ENCODE measurements around the gene MEPE.
"Not testable (repeated sequence)": the region's sequence is repeated elsewhere in the genome, so short reads cannot be mapped to it uniquely, and the experiment has no call there.

The MEPE gene

GRCh38 chr4:87886083-87886482 is 53.3 kb downstream of the MEPE start:
- no peaks in the 10 kb centered on the region for H3K9me3 Mint-ChIP-seq (ENCODE audit: low read depth)
- H3K36me3 Mint-ChIP-seq, result no peaks in the 10 kb centered on the region
- no peaks in the 10 kb centered on the region for H3K4me1 Mint-ChIP-seq (ENCODE audit: low read depth)
- H3K27me3 Mint-ChIP-seq, result peaks cover 8% of the 10 kb centered on the region
- no peak overlapping the region for H3K27ac Mint-ChIP-seq
- H3K4me3 Mint-ChIP-seq, result no peak overlapping the region

GRCh38 chr4:87890753-87891152 is 58.0 kb downstream of the MEPE start:
- H3K27ac Mint-ChIP-seq; H3K9me3 Mint-ChIP-seq (ENCODE audit: low read depth); H3K36me3 Mint-ChIP-seq; H3K4me1 Mint-ChIP-seq (ENCODE audit: low read depth); H3K4me3 Mint-ChIP-seq; H3K27me3 Mint-ChIP-seq: not testable (repeated sequence)

DNA sequence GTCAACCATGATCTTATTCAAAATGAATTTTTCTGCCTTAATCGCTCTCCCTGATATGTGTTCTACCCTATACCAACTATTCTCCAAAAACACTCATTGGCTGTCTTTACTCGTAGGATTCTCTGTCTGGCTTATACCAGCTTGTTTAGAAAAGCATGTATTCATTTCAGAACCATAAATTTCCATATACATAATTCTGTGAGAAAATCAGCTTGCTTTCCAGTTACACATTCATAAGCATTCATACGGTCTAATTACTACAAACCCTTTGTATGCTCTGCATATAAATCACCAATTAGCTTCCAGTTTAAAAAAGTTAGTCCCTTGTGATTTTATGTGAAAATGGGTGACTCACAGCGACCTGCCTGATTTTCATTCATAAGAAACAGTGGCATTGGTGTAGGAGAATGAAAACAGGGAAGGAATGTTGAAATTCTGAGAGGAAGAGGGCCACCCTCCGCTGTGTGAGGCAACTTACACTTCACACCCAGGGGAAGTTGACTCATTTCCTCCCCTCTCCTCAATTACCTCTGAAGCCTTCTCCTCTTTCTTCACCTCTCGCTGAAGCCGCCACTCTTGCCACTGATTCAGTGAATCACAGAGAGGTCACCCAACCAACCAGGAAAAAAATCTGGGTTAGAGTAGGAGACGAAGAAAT is 63.3 kb downstream of the MEPE start:
- Mint-ChIP-seq H3K36me3 (no peaks in the 10 kb centered on the region), H3K4me3 (no peak overlapping the region), H3K27ac (no peak overlapping the region), H3K27me3 (peaks cover 13% of the 10 kb centered on the region), H3K4me1 (ENCODE audit: low read depth) (peaks cover 16% of the 10 kb centered on the region), H3K9me3 (ENCODE audit: low read depth) (peaks cover 6% of the 10 kb centered on the region)
